H9 (cell line): Measurements from ENCODE around the gene DHX58. TPM values are rescaled to one million over a fixed set of nuclear protein-coding genes. Genes with fewer than 3 reads are reported as not detected.

ENCODE experiments used
- DNase-seq: peaks from one replicate; pipeline ENCODE4 v3.0.0-alpha.2; 2017
- H2AFZ ChIP-seq: one replicate; pipeline ENCODE4 v1.6.1; 2013; ENCODE audit warnings: mild to moderate bottlenecking, low read length, control low read depth, moderate library complexity
- H2AK5ac ChIP-seq: 2 replicates; pipeline ENCODE4 v1.6.1; 2013; ENCODE audit warnings: low read length, control low read depth, mixed read lengths; ENCODE audit not compliant: insufficient read length
- H2BK120ac ChIP-seq: one replicate; pipeline ENCODE4 v1.6.1; 2013; ENCODE audit warnings: low read depth, mild to moderate bottlenecking, low read length, control low read depth, inconsistent platforms; ENCODE audit not compliant: poor library complexity, severe bottlenecking
- H2BK12ac ChIP-seq: 2 replicates; pipeline ENCODE4 v1.6.1; 2013; ENCODE audit warnings: low read length, control low read depth, mixed read lengths, low read depth; ENCODE audit not compliant: insufficient read length
- H2BK15ac ChIP-seq: 2 replicates; pipeline ENCODE4 v1.6.1; 2013; ENCODE audit warnings: low read depth, low read length, control low read depth
- H2BK20ac ChIP-seq: one replicate; pipeline ENCODE4 v1.6.1; 2013; ENCODE audit warnings: low read depth, mild to moderate bottlenecking, low read length, control low read depth, inconsistent platforms; ENCODE audit not compliant: poor library complexity, severe bottlenecking
- H2BK5ac ChIP-seq: 2 replicates; pipeline ENCODE4 v1.6.1; 2013; ENCODE audit warnings: low read length, control low read depth, mixed read lengths; ENCODE audit not compliant: insufficient read length
- H3K14ac ChIP-seq: 2 replicates; pipeline ENCODE4 v1.6.1; 2013; ENCODE audit warnings: low read length, control low read depth; ENCODE audit not compliant: insufficient read depth
- H3K18ac ChIP-seq: 2 replicates; pipeline ENCODE4 v1.6.1; 2013; ENCODE audit warnings: low read depth, mild to moderate bottlenecking, mixed read lengths, low read length, control low read depth; ENCODE audit not compliant: insufficient read length
- H3K23ac ChIP-seq: 2 replicates; pipeline ENCODE4 v1.6.1; 2013; ENCODE audit warnings: low read length, control low read depth, mixed read lengths, low read depth; ENCODE audit not compliant: insufficient read length
- H3K23me2 ChIP-seq: 2 replicates; pipeline ENCODE4 v1.6.1; 2013; ENCODE audit warnings: low read depth, mild to moderate bottlenecking, mixed read lengths, low read length, control low read depth; ENCODE audit not compliant: insufficient read length, poor library complexity, severe bottlenecking
- H3K27ac ChIP-seq: 2 replicates; pipeline ENCODE4 v1.5.1; 2013; ENCODE audit warnings: low read length, control low read depth, mixed read lengths, low read depth; ENCODE audit not compliant: insufficient read length
- H3K27me3 ChIP-seq: 2 replicates; pipeline ENCODE4 v1.6.1; 2013; ENCODE audit warnings: low read length, control low read depth, inconsistent platforms; ENCODE audit not compliant: insufficient read depth
- H3K4ac ChIP-seq: 2 replicates; pipeline ENCODE4 v1.6.1; 2013; ENCODE audit warnings: low read depth, mild to moderate bottlenecking, control low read depth, inconsistent platforms, low read length, moderate library complexity
- H3K4me1 ChIP-seq: 2 replicates; pipeline ENCODE4 v1.6.1; 2013; ENCODE audit warnings: low read length, control low read depth, inconsistent platforms; ENCODE audit not compliant: insufficient read depth
- H3K4me2 ChIP-seq: 2 replicates; pipeline ENCODE4 v1.6.1; 2013; ENCODE audit warnings: low read length, control low read depth, mixed read lengths; ENCODE audit not compliant: insufficient read length, insufficient read depth
- H3K56ac ChIP-seq: 2 replicates; pipeline ENCODE4 v1.6.1; 2013; ENCODE audit warnings: low read depth, mild to moderate bottlenecking, mixed read lengths, low read length, control low read depth; ENCODE audit not compliant: insufficient read length
- H3K79me1 ChIP-seq: 2 replicates; pipeline ENCODE4 v1.6.1; 2013; ENCODE audit warnings: low read depth, mild to moderate bottlenecking, moderate library complexity, low read length, control low read depth, inconsistent platforms; ENCODE audit not compliant: insufficient read depth, poor library complexity, severe bottlenecking
- H3K79me2 ChIP-seq: 2 replicates; pipeline ENCODE4 v1.6.1; 2013; ENCODE audit warnings: low read length, control low read depth, inconsistent platforms; ENCODE audit not compliant: insufficient read depth
- H3K9ac ChIP-seq: 2 replicates; pipeline ENCODE4 v1.6.1; 2013; ENCODE audit warnings: low read length, control low read depth, mixed read lengths; ENCODE audit not compliant: insufficient read length; ENCODE audit errors: extremely low read depth
- H3K9me3 ChIP-seq: one replicate; pipeline ENCODE4 v1.6.1; 2013; ENCODE audit warnings: low read depth, low read length, inconsistent platforms; ENCODE audit not compliant: control insufficient read depth
- H3T11ph ChIP-seq: one replicate; pipeline ENCODE4 v1.6.1; 2013; ENCODE audit warnings: mild to moderate bottlenecking, low read length, control low read depth, inconsistent platforms
- H4K20me1 ChIP-seq: one replicate; pipeline ENCODE4 v1.6.1; 2013; ENCODE audit not compliant: control insufficient read depth, insufficient read length, insufficient read depth
- H4K5ac ChIP-seq: 2 replicates; pipeline ENCODE4 v1.6.1; 2013; ENCODE audit warnings: low read depth, mild to moderate bottlenecking, mixed read lengths, low read length, control low read depth; ENCODE audit not compliant: insufficient read length
- H4K8ac ChIP-seq: replicated peaks from 2 replicates; pipeline ENCODE4 v1.6.1; 2013; ENCODE audit warnings: low read length, control low read depth, mixed read lengths, low read depth; ENCODE audit not compliant: insufficient read length
- H4K91ac ChIP-seq: 2 replicates; pipeline ENCODE4 v1.6.1; 2013; ENCODE audit warnings: low read depth, mild to moderate bottlenecking, moderate library complexity, mixed read lengths, low read length, control low read depth; ENCODE audit not compliant: insufficient read length
- H3K27ac Mint-ChIP-seq, 3 experiments: 2 replicates in 2 of 3; 3 replicates in 1 of 3; pipeline ENCODE4 v1.8.0; 2020 to 2021; ENCODE audit warnings: mixed read lengths in 3 of 3, mild to moderate bottlenecking in 1 of 3, moderate library complexity in 1 of 3
- H3K27me3 Mint-ChIP-seq: 2 replicates; pipeline ENCODE4 v1.8.0; 2021; ENCODE audit warnings: low read depth, mild to moderate bottlenecking, moderate library complexity, mixed read lengths
- H3K36me3 Mint-ChIP-seq, 3 experiments: 2 replicates in 2 of 3; 3 replicates in 1 of 3; pipeline ENCODE4 v1.8.0; 2020 to 2021; ENCODE audit warnings: low read depth in 3 of 3, mixed read lengths in 3 of 3; ENCODE audit not compliant: insufficient read depth in 1 of 3
- H3K4me1 Mint-ChIP-seq, 2 experiments: 2 replicates each; pipeline ENCODE4 v1.8.0; 2020; ENCODE audit warnings: mixed read lengths in 2 of 2
- H3K4me3 Mint-ChIP-seq, 2 experiments: 2 replicates in 1 of 2; 3 replicates in 1 of 2; pipeline ENCODE4 v1.8.0; 2020 to 2021; ENCODE audit warnings: mild to moderate bottlenecking in 2 of 2, mixed read lengths in 2 of 2, moderate library complexity in 1 of 2
- H3K9me3 Mint-ChIP-seq, 2 experiments: 2 replicates in 1 of 2; 3 replicates in 1 of 2; pipeline ENCODE4 v1.8.0; 2020; ENCODE audit warnings: mild to moderate bottlenecking in 2 of 2, mixed read lengths in 2 of 2, moderate library complexity in 1 of 2
- WGBS: extraction: QIAGEN DNeasy Blood & Tissue Kit; methylation state at CpG from one replicate; pipeline ENCODE4 v1.1.7; 2013; ENCODE audit warnings: missing lambda C conversion rate, low lambda C conversion rate, mixed read lengths; ENCODE audit not compliant: insufficient read length; ENCODE audit errors: extremely low coverage; 5-methylcytosine and 5-hydroxymethylcytosine counted together
- total RNA-seq: library from RNA; stranded (reverse); gene quantifications from 2 replicates; pipeline ENCODE4 v1.2.1, GENCODE V29; 2021
- TF ChIP-seq, protein P1 (sequence below): fragments of 200-600 bp; sonication (generic); conservative IDR thresholded peaks from 3 replicates; pipeline ENCODE4 v1.8.0; 2021; ENCODE audit warnings: antibody characterized with exemption, mild to moderate bottlenecking

Gene DHX58
- total RNA-seq, 1 experiment from 2014 or later: 3.9 TPM

DNA sequence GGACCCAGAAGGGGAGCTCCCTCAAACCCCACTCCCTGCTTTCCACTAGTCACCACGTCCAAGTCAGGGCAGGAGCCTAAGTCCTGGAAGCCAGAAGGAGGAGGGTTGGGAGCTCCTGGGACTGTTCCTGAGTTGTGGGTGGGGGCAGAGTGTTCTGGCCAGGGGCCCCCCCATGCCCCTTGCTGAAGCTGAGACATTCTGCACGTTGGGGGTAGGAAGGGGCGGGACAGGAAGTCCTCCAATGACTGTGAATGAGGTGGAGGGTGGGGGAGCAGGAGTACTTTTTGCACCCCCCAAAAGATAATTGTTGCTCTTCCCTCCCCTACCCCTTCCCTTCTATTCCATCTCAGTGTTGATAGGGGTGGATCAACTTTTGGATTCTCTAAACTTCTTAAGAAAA lies 40.7 kb downstream of the DHX58 start:
- Mint-ChIP-seq H3K4me1 (peaks cover 6 to 24% of the 10 kb centered on the region in 2 experiments), H3K27me3 (peaks cover 14% of the 10 kb centered on the region), H3K27ac (no peak overlapping the region), H3K9me3 (no peaks in the 10 kb centered on the region), H3K36me3 (no peaks in the 10 kb centered on the region; a peak in 1 of 7 replicates), H3K4me3 (peak overlapping the region; percentile 61 to 79)
- Histone ChIP-seq H2BK120ac (no peak overlapping the region), H3K14ac (no peak overlapping the region), H3K27ac (no peak overlapping the region), H4K20me1 (no peaks in the 10 kb centered on the region), H3K23me2 (peaks cover 6% of the 10 kb centered on the region), H2BK12ac (no peak overlapping the region), H3K27me3 (no peaks in the 10 kb centered on the region), H3K79me2 (no peaks in the 10 kb centered on the region), H2BK20ac (no peak overlapping the region), H3K4ac (no peak overlapping the region), H3T11ph (no peak overlapping the region), H3K9me3 (no peaks in the 10 kb centered on the region), H3K56ac (no peak overlapping the region), H3K23ac (no peak overlapping the region), H3K18ac (no peak overlapping the region), H4K5ac (no peak overlapping the region), H3K4me1 (0 out of 2 replicates have a peak, but pooled peaks cover 3% of the 10 kb centered on the region), H2AFZ (no peak overlapping the region), H2AK5ac (no peak overlapping the region), H4K91ac (no peak overlapping the region), H4K8ac (no peak overlapping the region), H3K9ac (no peak overlapping the region), H2BK15ac (no peak overlapping the region), H3K79me1 (no peaks in the 10 kb centered on the region), H3K4me2 (peak overlapping the region; percentile 48), H2BK5ac (no peak overlapping the region)
- no peak for DNase-seq
- TF ChIP-seq, protein P1, sequence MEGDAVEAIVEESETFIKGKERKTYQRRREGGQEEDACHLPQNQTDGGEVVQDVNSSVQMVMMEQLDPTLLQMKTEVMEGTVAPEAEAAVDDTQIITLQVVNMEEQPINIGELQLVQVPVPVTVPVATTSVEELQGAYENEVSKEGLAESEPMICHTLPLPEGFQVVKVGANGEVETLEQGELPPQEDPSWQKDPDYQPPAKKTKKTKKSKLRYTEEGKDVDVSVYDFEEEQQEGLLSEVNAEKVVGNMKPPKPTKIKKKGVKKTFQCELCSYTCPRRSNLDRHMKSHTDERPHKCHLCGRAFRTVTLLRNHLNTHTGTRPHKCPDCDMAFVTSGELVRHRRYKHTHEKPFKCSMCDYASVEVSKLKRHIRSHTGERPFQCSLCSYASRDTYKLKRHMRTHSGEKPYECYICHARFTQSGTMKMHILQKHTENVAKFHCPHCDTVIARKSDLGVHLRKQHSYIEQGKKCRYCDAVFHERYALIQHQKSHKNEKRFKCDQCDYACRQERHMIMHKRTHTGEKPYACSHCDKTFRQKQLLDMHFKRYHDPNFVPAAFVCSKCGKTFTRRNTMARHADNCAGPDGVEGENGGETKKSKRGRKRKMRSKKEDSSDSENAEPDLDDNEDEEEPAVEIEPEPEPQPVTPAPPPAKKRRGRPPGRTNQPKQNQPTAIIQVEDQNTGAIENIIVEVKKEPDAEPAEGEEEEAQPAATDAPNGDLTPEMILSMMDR: no peak
- no CpG with 5 or more reads among the region's 3 CpGs for WGBS
